SK-N-MC (cell line): ENCODE results near the gene AFF1.

Experiments used
- EZH2 ChIP-seq: fragments of 200-600 bp; sonication (generic); IDR thresholded peaks from one replicate; pipeline ENCODE4 v1.6.1; 2017; ENCODE audit warnings: antibody characterized with exemption
- FOXP2 ChIP-seq: optimal IDR thresholded peaks from 2 replicates; pipeline ENCODE3; 2011; ENCODE audit warnings: mild to moderate bottlenecking, moderate library complexity; ENCODE audit not compliant: insufficient read depth; ENCODE audit errors: extremely low read length, control extremely low read depth
- POLR2AphosphoS5 ChIP-seq: IDR thresholded peaks from 2 replicates; pipeline ENCODE4 v1.6.1; 2012; ENCODE audit warnings: mild to moderate bottlenecking, low read depth, low read length, borderline replicate concordance

DNA sequence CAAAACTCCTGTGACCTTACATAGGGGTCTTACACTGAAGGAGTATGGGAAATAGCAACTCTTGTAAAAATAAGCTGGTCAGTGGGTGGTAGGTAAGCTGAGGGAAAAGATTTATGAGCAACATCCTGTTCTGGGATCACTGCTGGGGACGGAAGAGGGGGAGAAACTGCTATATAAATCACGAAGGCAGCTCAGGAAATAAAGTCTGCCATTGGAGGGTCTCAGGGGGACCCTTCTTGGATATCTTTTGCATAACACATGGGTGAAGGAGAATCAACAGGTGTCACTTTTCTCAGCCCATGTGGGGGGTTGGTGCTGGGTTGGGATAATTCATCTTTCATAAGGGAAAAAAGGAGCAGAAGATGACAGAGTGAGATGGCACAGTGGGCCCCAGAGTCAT lies 33.7 kb downstream of the AFF1 start:
- TF ChIP-seq POLR2AphosphoS5 (peak; percentile 64; the same call in 1 of the 2 replicates), EZH2 (no peak), FOXP2 (no peak)
